ENCODE data around the gene CTTN. TPM values are rescaled to one million over a fixed set of nuclear protein-coding genes. Genes with fewer than 3 reads are reported as not detected.
A peak's percentile ranks its signal among the peaks of the same experiment; 100 is the strongest.

CTTN gene
- total RNA-seq, result 358 and 406 TPM in 2 replicates

DNA sequence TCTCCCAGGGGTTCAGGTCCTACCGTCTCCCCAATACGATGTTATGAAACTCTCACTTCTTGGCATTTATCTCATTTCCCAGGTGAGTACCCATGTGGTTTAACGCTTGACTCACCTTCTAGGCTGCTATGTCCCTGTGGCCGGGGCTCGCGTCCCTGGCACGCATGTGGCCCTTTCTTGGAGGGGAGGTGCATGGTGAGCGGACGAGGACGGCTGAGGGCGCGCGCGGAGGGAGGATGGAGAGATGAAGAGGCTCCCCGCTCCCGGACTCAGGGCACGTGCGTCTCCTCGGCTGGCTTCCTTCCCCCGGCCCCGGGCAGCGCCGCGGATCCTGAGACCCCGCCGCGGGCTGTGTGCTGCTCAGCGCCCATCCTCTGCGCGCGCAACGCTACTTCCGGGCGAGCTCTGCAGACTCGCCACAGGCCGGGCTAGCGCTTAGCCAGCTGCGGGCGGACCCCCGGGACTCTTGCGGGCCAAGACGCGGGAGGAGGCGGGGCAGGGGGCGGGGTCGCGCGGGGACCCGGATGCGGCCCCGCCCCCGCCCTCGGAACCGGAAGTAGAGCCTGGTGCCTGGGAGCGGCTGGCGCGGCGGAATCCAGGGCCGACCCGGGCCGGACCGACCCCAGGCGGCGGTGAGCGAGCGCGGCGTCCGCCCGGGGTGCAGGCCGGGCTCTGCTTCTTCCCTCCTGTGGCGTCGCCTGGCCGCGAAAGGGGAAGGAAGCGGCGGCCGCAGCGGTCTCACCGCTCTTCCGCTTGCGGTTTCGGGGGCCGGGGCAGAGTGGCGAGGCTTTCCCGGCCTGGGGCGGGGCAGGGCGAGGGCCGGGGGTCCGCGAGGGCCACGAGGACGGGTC lies at the start of gene CTTN:
CTTN (plus strand) TSS at position 547 of the 851 bp plus-strand sequence. CDS start 8,769 bp downstream, outside the sequence.
- peak within 1 kb of the TSS; percentile 89 for H3K4me3 ChIP-seq (ENCODE audit: low read depth, low read length)
- DNase-seq (ENCODE audit: low read depth), result peak; percentile 91
- TF ChIP-seq, protein P1, sequence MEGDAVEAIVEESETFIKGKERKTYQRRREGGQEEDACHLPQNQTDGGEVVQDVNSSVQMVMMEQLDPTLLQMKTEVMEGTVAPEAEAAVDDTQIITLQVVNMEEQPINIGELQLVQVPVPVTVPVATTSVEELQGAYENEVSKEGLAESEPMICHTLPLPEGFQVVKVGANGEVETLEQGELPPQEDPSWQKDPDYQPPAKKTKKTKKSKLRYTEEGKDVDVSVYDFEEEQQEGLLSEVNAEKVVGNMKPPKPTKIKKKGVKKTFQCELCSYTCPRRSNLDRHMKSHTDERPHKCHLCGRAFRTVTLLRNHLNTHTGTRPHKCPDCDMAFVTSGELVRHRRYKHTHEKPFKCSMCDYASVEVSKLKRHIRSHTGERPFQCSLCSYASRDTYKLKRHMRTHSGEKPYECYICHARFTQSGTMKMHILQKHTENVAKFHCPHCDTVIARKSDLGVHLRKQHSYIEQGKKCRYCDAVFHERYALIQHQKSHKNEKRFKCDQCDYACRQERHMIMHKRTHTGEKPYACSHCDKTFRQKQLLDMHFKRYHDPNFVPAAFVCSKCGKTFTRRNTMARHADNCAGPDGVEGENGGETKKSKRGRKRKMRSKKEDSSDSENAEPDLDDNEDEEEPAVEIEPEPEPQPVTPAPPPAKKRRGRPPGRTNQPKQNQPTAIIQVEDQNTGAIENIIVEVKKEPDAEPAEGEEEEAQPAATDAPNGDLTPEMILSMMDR (IDR thresholded peaks at IDR 0.05; ENCODE audit: insufficient read depth, low read depth, low read length), result no peak

DNA sequence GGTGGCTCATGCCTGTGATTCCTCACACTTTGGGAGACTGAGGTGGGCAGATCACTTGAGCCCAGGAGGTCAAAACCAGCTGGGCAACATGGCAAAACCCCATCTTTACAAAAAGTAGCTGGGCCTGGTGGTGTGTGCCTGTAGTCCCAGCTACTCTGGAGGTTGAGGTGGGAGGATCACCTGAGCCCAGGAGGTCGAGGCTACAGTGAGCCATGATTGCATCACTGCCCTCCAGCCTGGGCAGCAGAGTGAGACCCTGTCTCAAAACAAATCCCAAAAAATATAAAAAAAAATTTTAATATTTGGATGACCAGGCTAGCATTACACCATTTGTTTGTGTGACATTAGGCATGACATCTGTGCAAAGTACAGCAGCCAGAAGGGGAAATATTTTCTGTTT lies 49.7 kb upstream of the CTTN start:
- TF ChIP-seq, protein P1 (IDR thresholded peaks at IDR 0.05; ENCODE audit: insufficient read depth, low read depth, low read length), result no peak
- DNase-seq (ENCODE audit: low read depth), result no peak
- H3K4me3 ChIP-seq (ENCODE audit: low read depth, low read length), result no peak overlapping the region

DNA sequence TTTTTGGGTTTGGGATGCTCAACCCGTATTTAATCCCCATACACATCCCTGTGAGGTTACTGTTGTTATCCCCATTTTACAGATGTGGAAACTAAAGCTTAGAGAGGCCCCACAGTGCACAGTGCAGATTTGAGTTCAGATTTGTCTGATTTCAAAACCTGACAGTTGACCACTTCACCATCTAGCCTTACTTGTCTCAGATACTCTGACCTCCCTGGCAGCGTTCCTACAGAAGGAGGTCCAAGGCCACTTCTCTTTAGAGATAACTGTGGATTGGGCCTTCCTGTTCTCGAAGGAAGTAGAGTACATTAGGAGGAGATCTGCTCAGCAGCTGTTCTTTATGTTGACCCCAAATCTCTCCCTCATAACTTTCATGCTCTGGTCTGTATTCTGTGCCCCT lies 46.7 kb upstream of the CTTN start:
- no peak for DNase-seq (ENCODE audit: low read depth)
- TF ChIP-seq, protein P1 (IDR thresholded peaks at IDR 0.05; ENCODE audit: insufficient read depth, low read depth, low read length), result no peak
- no peak overlapping the region for H3K4me3 ChIP-seq (ENCODE audit: low read depth, low read length)

DNA sequence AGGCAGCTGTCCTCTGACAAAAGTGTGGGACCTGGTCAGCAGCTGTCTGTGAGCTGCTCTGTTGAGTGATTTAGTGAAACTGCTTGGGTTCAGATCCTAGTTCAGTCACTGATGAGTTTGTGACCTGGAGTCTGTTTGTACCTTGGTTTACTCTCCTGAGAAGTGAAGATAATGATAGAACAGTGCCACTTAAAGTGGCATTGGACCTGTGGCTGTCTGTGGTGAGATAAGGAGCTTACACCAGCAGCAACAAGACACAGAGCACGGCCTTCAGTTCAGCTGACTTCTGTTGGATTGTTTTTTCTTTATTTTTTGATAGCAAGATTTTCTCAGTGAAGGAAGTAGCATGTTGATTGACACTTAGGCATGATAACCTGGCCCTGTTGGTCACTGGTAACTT lies 46.2 kb upstream of the CTTN start:
- no peak for DNase-seq (ENCODE audit: low read depth)
- H3K4me3 ChIP-seq (ENCODE audit: low read depth, low read length), result no peak overlapping the region
- TF ChIP-seq, protein P1 (IDR thresholded peaks at IDR 0.05; ENCODE audit: insufficient read depth, low read depth, low read length), result no peak

DNA sequence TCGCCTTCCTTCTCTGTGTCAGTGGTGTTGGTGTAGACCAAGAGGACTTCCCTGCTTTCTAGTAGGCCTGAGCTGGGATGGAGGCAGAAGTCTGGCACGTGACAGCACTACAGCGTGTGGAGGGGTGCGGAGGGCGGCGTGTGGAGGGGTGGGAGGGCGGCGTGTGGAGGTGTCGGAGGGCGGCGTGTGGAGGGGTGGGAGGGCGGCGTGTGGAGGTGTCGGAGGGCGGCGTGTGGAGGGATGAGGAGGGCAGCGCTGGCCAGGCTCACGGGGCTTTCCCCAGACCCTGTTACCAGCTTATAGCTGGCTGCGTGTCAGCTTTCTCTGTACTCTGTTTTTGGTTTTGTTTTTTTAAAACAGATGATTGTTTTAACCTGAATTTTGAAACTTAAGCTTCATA lies 45.7 kb upstream of the CTTN start:
- TF ChIP-seq, protein P1 (IDR thresholded peaks at IDR 0.05; ENCODE audit: insufficient read depth, low read depth, low read length), result no peak
- no peak for DNase-seq (ENCODE audit: low read depth)
- no peak overlapping the region for H3K4me3 ChIP-seq (ENCODE audit: low read depth, low read length)

DNA sequence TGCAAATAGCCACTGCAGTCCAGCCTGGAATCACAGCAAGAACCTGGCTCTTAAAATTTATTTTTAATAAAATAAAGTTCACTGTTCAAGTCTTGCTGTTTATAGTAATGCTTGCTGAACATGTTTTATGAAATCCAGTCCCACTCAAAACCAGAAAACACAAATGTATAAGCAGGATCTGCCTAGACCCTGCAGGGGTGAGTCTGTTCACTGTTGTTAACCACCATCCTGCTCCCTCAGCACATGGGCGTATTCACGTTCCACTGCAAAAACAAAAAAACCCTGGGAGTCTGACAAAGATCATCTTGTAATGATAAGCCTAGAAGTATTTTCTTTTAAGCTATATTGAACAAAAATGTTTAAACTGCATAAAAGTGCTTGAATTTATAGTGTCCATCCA lies 45.0 kb upstream of the CTTN start:
- DNase-seq (ENCODE audit: low read depth), result no peak
- no peak overlapping the region for H3K4me3 ChIP-seq (ENCODE audit: low read depth, low read length)
- TF ChIP-seq, protein P1 (IDR thresholded peaks at IDR 0.05; ENCODE audit: insufficient read depth, low read depth, low read length), result no peak
